Keratinocyte (primary cell): ENCODE data around the gene TXNRD1. TPM values are rescaled to one million over a fixed set of nuclear protein-coding genes. Genes with fewer than 3 reads are reported as not detected.

Source experiments
- DNase-seq: peaks from one replicate; pipeline ENCODE4 v3.0.0-alpha.2; 2011; ENCODE audit warnings: low read depth, missing footprints, low spot score
- FAIRE-seq: peaks from 2 replicates; lab custom pipeline; 2011; peaks lifted over from hg19 to GRCh38; lab: Jason Lieb, UNC
- H2AFZ ChIP-seq: 2 replicates; pipeline ENCODE4 v1.6.0; 2012; ENCODE audit warnings: low read length, control low read depth, inconsistent platforms; ENCODE audit not compliant: control insufficient read depth
- H3K27ac ChIP-seq: 2 replicates; pipeline ENCODE4 v1.5.1; 2011; ENCODE audit warnings: low read length; ENCODE audit not compliant: control insufficient read depth, insufficient read depth
- H3K27me3 ChIP-seq: 3 replicates; pipeline ENCODE4 v1.6.0; 2011; ENCODE audit warnings: low read length; ENCODE audit not compliant: control insufficient read depth, insufficient read depth; ENCODE audit errors: extremely low read depth
- H3K36me3 ChIP-seq, 2 experiments: 2 replicates in 1 of 2; 3 replicates in 1 of 2; pipeline ENCODE4 v1.5.1; 2011; ENCODE audit warnings: low read length in 2 of 2, mild to moderate bottlenecking in 1 of 2; ENCODE audit not compliant: control insufficient read depth in 2 of 2, insufficient read depth in 2 of 2; ENCODE audit errors: extremely low read depth in 1 of 2
- H3K4me1 ChIP-seq: 3 replicates; pipeline ENCODE4 v1.5.1; 2011; ENCODE audit warnings: low read length; ENCODE audit not compliant: control insufficient read depth, insufficient read depth; ENCODE audit errors: extremely low read depth
- H3K4me2 ChIP-seq: 3 replicates; pipeline ENCODE4 v1.6.0; 2011; ENCODE audit warnings: low read depth, low read length; ENCODE audit not compliant: control insufficient read depth, insufficient read depth; ENCODE audit errors: extremely low read depth
- H3K4me3 ChIP-seq, 3 experiments: fragments of 200-600 bp in 1 of 3; sonication (generic) in 1 of 3; 2 replicates in 2 of 3; 3 replicates in 1 of 3; pipeline ENCODE4 v1.5.1; 2011 to 2016; ENCODE audit warnings: low read length in 3 of 3, mild to moderate bottlenecking in 3 of 3, control low read depth in 2 of 3, inconsistent platforms in 1 of 3, low read depth in 1 of 3, mixed read lengths in 1 of 3, mixed run types in 1 of 3, moderate library complexity in 1 of 3; ENCODE audit not compliant: control insufficient read depth in 2 of 3, insufficient read depth in 2 of 3; ENCODE audit errors: extremely low read depth in 1 of 3
- H3K79me2 ChIP-seq: 2 replicates; pipeline ENCODE4 v1.6.0; 2012; ENCODE audit warnings: low read length; ENCODE audit not compliant: control insufficient read depth, insufficient read depth
- H3K9ac ChIP-seq: 3 replicates; pipeline ENCODE4 v1.6.0; 2011; ENCODE audit warnings: low read length; ENCODE audit not compliant: control insufficient read depth, insufficient read depth; ENCODE audit errors: extremely low read depth
- H3K9me1 ChIP-seq: 3 replicates; pipeline ENCODE4 v1.6.0; 2011; ENCODE audit warnings: low read length; ENCODE audit not compliant: control insufficient read depth, insufficient read depth; ENCODE audit errors: extremely low read depth
- H3K9me3 ChIP-seq: 2 replicates; pipeline ENCODE4 v1.5.1; 2012; ENCODE audit warnings: low read depth, low read length; ENCODE audit not compliant: control insufficient read depth
- H4K20me1 ChIP-seq: 3 replicates; pipeline ENCODE4 v1.6.0; 2011; ENCODE audit warnings: low read length; ENCODE audit not compliant: control insufficient read depth, insufficient read depth; ENCODE audit errors: extremely low read depth
- EZH2 ChIP-seq: IDR thresholded peaks from one replicate; pipeline ENCODE4 v1.6.1; 2012; ENCODE audit warnings: inconsistent platforms, mild to moderate bottlenecking, low read length, moderate library complexity
- dilution Hi-C: fragments of 300-500 bp; cut with MboI; formaldehyde crosslinking; loops from one replicate; pipeline ENCODE4 v1.7.0; 2020; ENCODE audit warnings: low sequenced_read_pairs; ENCODE audit not compliant: extremely low pct_ligation_motif_present
- polyA plus RNA-seq, 5 experiments: library from polyadenylated mRNA; depleted of rRNA in 3 of 5; stranded (reverse) in 3 of 5; stranded (forward) in 1 of 5; unstranded in 1 of 5; fragments of >200 nt; gene quantifications; 1 replicate in 1 of 5; 2 replicates in 3 of 5; 3 replicates in 1 of 5; pipeline versions ENCODE4 v1.2.1 to v1.2.3, GENCODE V29; 2011 to 2012; ENCODE audit warnings: missing spikeins in 2 of 5, low read depth in 1 of 5, low replicate concordance in 1 of 5
- TF ChIP-seq, protein P1 (sequence below), 3 experiments: IDR thresholded peaks in 1 of 3; conservative IDR thresholded peaks in 1 of 3; optimal IDR thresholded peaks in 1 of 3; 2 replicates in 2 of 3; 3 replicates in 1 of 3; pipeline versions ENCODE3 to v1.5.1; 2011; ENCODE audit warnings: low read length in 3 of 3, mild to moderate bottlenecking in 3 of 3, moderate library complexity in 2 of 3, control low read depth in 1 of 3, inconsistent platforms in 1 of 3; ENCODE audit not compliant: insufficient read depth in 2 of 3; ENCODE audit errors: extremely low read depth in 1 of 3

Gene TXNRD1
- polyA plus RNA-seq, 1 donor (not counting 4 experiments of a cell fraction or from before 2014, with no cell fraction given): 88.9 TPM

GRCh38 chr12:104288635-104289274, 73.2 kb downstream of the TXNRD1 start:
- Histone ChIP-seq H3K4me2 (peak overlapping the region; percentile 99), H3K27me3 (no peaks in the 10 kb centered on the region), H3K9me3 (no peaks in the 10 kb centered on the region), H3K4me3 (peak overlapping the region; percentile 73 to 100 (median 100)), H3K27ac (peak overlapping the region; percentile 96), H3K9ac (peak overlapping the region; percentile 100), H3K9me1 (no peaks in the 10 kb centered on the region), H4K20me1 (peaks cover 12% of the 10 kb centered on the region), H3K79me2 (peaks cover 65% of the 10 kb centered on the region), H3K36me3 (peaks cover 9 to 20% of the 10 kb centered on the region in 2 experiments), H3K4me1 (peaks cover 42% of the 10 kb centered on the region), H2AFZ (no peak overlapping the region)
- dilution Hi-C loops: no loop called here
- DNase-seq: no peak
- TF ChIP-seq, protein P1, sequence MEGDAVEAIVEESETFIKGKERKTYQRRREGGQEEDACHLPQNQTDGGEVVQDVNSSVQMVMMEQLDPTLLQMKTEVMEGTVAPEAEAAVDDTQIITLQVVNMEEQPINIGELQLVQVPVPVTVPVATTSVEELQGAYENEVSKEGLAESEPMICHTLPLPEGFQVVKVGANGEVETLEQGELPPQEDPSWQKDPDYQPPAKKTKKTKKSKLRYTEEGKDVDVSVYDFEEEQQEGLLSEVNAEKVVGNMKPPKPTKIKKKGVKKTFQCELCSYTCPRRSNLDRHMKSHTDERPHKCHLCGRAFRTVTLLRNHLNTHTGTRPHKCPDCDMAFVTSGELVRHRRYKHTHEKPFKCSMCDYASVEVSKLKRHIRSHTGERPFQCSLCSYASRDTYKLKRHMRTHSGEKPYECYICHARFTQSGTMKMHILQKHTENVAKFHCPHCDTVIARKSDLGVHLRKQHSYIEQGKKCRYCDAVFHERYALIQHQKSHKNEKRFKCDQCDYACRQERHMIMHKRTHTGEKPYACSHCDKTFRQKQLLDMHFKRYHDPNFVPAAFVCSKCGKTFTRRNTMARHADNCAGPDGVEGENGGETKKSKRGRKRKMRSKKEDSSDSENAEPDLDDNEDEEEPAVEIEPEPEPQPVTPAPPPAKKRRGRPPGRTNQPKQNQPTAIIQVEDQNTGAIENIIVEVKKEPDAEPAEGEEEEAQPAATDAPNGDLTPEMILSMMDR (optimal IDR thresholded peaks at IDR 0.05 in 1 of 3, IDR thresholded peaks at IDR 0.05 in 1 of 3, conservative IDR thresholded peaks at IDR 0.05 in 1 of 3; ENCODE audit: extremely low read depth in 1 of 3, insufficient read depth in 2 of 3, low read length in 3 of 3): peak in 1 of 3 experiments; percentile 12
- TF ChIP-seq EZH2: no peak
- FAIRE-seq: peak; percentile 55

- dilution Hi-C loops: no loop called here
- DNase-seq (no peak), FAIRE-seq (no peak)
- no peaks in the 10 kb centered on the region for H3K9me1 ChIP-seq
- peaks cover 44% of the 10 kb centered on the region for H3K4me1 ChIP-seq
- H3K79me2 ChIP-seq: peaks cover 79% of the 10 kb centered on the region
- H3K27ac ChIP-seq: no peak overlapping the region
- no peaks in the 10 kb centered on the region for H3K27me3 ChIP-seq
- no peaks in the 10 kb centered on the region for H3K9me3 ChIP-seq
- no peak overlapping the region for H3K4me3 ChIP-seq
- H3K4me2 ChIP-seq: peak overlapping the region; percentile 99
- H3K36me3 ChIP-seq: peaks cover 9 to 30% of the 10 kb centered on the region in 2 experiments
- TF ChIP-seq, protein P1 (optimal IDR thresholded peaks at IDR 0.05 in 1 of 3, IDR thresholded peaks at IDR 0.05 in 1 of 3, conservative IDR thresholded peaks at IDR 0.05 in 1 of 3; ENCODE audit: extremely low read depth in 1 of 3, insufficient read depth in 2 of 3, low read length in 3 of 3): no peak
- no peak for TF ChIP-seq EZH2
- H3K9ac ChIP-seq: peak overlapping the region; percentile 37
- H4K20me1 ChIP-seq: peaks cover 18% of the 10 kb centered on the region
- no peak overlapping the region for H2AFZ ChIP-seq
Measured at GRCh38 chr12:104290320-104290719, 74.7 kb downstream of the TXNRD1 start.
